Thymus (tissue), 11 donors: Measurements from ENCODE around the gene ZFP57. TPM values are rescaled to one million over a fixed set of nuclear protein-coding genes. Genes with fewer than 3 reads are reported as not detected.
"Not testable (repeated sequence)": the region's sequence is repeated elsewhere in the genome, so short reads cannot be mapped to it uniquely, and the experiment has no call there.

Experiments
- DNase-seq, 9 donors: peaks; one replicate each; pipeline ENCODE4 v3.0.0-alpha.2; 2013; ENCODE audit warnings: low spot score in 9 of 9, low read depth in 6 of 9, missing footprints in 1 of 9
- H3K27ac ChIP-seq, 2 donors: one replicate each; pipeline ENCODE4 v1.5.1; 2013; ENCODE audit warnings: control low read depth in 1 of 2, low read depth in 1 of 2, low read length in 1 of 2, mild to moderate bottlenecking in 1 of 2, moderate library complexity in 1 of 2
- H3K27me3 ChIP-seq, 2 donors: one replicate each; pipeline ENCODE4 v1.5.1; 2013; ENCODE audit warnings: low read length in 1 of 2; ENCODE audit not compliant: control insufficient read depth in 2 of 2, insufficient read depth in 1 of 2
- H3K36me3 ChIP-seq, 2 donors: one replicate each; pipeline ENCODE4 v1.5.1; 2013; ENCODE audit warnings: low read length in 1 of 2, mild to moderate bottlenecking in 1 of 2, moderate library complexity in 1 of 2; ENCODE audit not compliant: control insufficient read depth in 2 of 2, insufficient read depth in 2 of 2
- H3K4me1 ChIP-seq, 2 donors: one replicate each; pipeline ENCODE4 v1.5.1; 2013; ENCODE audit warnings: low read length in 2 of 2; ENCODE audit not compliant: control insufficient read depth in 2 of 2, insufficient read depth in 2 of 2
- H3K4me3 ChIP-seq, 2 donors: one replicate each; pipeline ENCODE4 v1.5.1; 2013; ENCODE audit warnings: low read length in 2 of 2, control low read depth in 1 of 2, mild to moderate bottlenecking in 1 of 2
- H3K9me3 ChIP-seq, 2 donors: one replicate each; pipeline ENCODE4 v1.5.1; 2013; ENCODE audit warnings: low read length in 1 of 2, mild to moderate bottlenecking in 1 of 2; ENCODE audit not compliant: control insufficient read depth in 2 of 2, insufficient read depth in 1 of 2
- WGBS: extraction: QIAGEN DNeasy Blood & Tissue Kit; methylation state at CpG from one replicate; pipeline ENCODE4 v1.1.7; 2013; 5-methylcytosine and 5-hydroxymethylcytosine counted together
- polyA plus RNA-seq: library from polyadenylated mRNA; stranded (reverse); fragments of 200-250 nt; gene quantifications from one replicate; pipeline ENCODE4 v1.2.3, GENCODE V29; 2013
- total RNA-seq: library from RNA; stranded (reverse); fragments of 120-200 nt; gene quantifications from one replicate; pipeline ENCODE4 v1.2.4, GENCODE V29; 2013
- donor health status: healthy.

The ZFP57 gene
- total and polyA plus RNA-seq, 2 donors = 0.05 to 0.09 TPM

DNA sequence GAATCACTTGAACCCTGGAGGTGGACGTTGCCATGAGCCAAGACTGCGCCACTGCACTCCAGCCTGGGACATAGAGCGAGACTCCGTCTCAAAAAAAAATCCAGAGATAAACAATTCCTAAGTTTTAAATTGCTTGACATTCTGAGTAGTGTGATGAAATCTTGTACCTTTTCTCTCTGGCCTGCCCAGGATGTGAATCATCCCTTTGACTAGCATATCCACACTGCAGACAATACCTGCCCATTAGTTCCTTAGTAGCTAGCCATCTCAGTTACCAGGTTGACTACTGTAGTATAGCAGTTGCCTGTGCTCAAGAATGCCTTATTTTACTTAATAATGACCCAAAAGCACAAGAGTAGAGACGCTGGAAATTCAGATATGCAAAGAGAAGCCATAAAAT, 2.8 kb downstream of the ZFP57 start:
- no peaks in the 10 kb centered on the region for H3K36me3 ChIP-seq
- H3K4me1 ChIP-seq = no peaks in the 10 kb centered on the region
- peaks cover 0 to 2% of the 10 kb centered on the region in 2 donors for H3K27me3 ChIP-seq
- no peak overlapping the region for H3K27ac ChIP-seq
- peaks cover 0 to 7% of the 10 kb centered on the region in 2 donors for H3K9me3 ChIP-seq
- no peak for DNase-seq
- no peak overlapping the region for H3K4me3 ChIP-seq
- 96% methylated on average over 5 of the region's 5 CpGs for WGBS

- H3K9me3 ChIP-seq = peaks cover 0 to 7% of the 10 kb centered on the region in 2 donors
- H3K4me1 ChIP-seq = no peaks in the 10 kb centered on the region
- WGBS = 15% methylated on average over 2 of the region's 2 CpGs
- H3K4me3 ChIP-seq = no peak overlapping the region
- peaks cover 0 to 2% of the 10 kb centered on the region in 2 donors for H3K27me3 ChIP-seq
- no peak for DNase-seq
- H3K27ac ChIP-seq = no peak overlapping the region
- H3K36me3 ChIP-seq = no peaks in the 10 kb centered on the region
These were observed 3.9 kb downstream of the ZFP57 start for GRCh38 chr6:29676981-29677601.

DNA sequence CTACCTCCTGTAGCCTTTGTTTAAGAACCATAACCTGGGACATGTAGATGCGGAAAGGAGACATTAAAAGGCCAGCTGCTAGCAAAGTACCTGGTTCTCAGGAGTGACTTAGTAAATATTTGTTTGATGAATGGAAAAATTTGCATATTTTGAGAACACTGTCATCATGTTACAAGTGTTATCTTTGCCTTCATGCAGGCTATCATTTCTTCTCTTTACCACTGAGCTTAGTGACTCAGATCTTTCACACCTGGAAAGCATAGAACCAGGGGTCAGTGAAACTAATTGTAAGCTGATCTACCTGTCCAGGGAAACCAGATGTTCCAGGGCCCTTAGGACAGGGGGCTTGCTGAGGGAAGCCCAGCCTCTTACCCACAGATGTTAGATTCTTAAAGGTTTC, 5.4 kb downstream of the ZFP57 start:
- no peak for DNase-seq
- WGBS = 98% methylated on average over 1 of the region's 1 CpG
- Histone ChIP-seq H3K9me3 (peaks cover 0 to 4% of the 10 kb centered on the region in 2 donors), H3K36me3 (no peaks in the 10 kb centered on the region), H3K27me3 (peaks cover 0 to 2% of the 10 kb centered on the region in 2 donors), H3K4me1 (no peaks in the 10 kb centered on the region), H3K4me3 (no peak overlapping the region), H3K27ac (no peak overlapping the region)

- DNase-seq = no peak
These were observed 6.9 kb downstream of the ZFP57 start for GRCh38 chr6:29674008-29674407.

GRCh38 chr6:29673161-29673560, 7.8 kb downstream of the ZFP57 start:
- no peaks in the 10 kb centered on the region for H3K36me3 ChIP-seq
- H3K27ac ChIP-seq = no peak overlapping the region
- H3K27me3 ChIP-seq = no peaks in the 10 kb centered on the region
- no peak overlapping the region for H3K4me3 ChIP-seq
- no peaks in the 10 kb centered on the region for H3K9me3 ChIP-seq
- no peak for DNase-seq
- H3K4me1 ChIP-seq = no peaks in the 10 kb centered on the region
- WGBS = 97% methylated on average over 12 of the region's 12 CpGs

More at GRCh38 chr6:29674008-29674407, 6.9 kb downstream of the ZFP57 start:
- no peaks in the 10 kb centered on the region for H3K27me3 ChIP-seq
- no peaks in the 10 kb centered on the region for H3K4me1 ChIP-seq
- H3K36me3 ChIP-seq = no peaks in the 10 kb centered on the region
- H3K4me3 ChIP-seq = no peak overlapping the region
- H3K27ac ChIP-seq = no peak overlapping the region
- WGBS = 93% methylated on average over 5 of the region's 5 CpGs
- no peaks in the 10 kb centered on the region for H3K9me3 ChIP-seq

DNA sequence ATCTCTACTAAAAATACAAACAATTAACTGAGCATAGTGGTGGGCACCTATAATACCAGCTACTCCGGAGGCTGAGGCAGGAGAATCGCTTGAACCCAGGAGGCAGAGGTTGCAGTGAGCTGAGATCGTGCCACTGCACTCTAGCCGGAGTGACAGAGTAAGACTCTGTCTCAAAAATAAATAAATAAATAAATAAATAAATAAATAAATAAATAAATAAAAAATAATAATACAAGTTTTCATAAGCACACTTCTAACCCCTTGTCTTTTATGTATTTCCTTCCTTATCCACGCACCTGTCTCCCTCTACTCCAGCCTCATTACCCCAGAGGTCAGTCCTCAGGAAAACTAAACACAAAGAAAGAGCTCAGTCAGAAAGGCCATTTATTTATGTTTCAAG, 8.8 kb downstream of the ZFP57 start:
- H3K36me3 ChIP-seq, DNase-seq, H3K27ac ChIP-seq, H3K27me3 ChIP-seq, H3K4me3 ChIP-seq, H3K4me1 ChIP-seq, H3K9me3 ChIP-seq: not testable (repeated sequence)
- WGBS = 97% methylated on average over 5 of the region's 5 CpGs

DNA sequence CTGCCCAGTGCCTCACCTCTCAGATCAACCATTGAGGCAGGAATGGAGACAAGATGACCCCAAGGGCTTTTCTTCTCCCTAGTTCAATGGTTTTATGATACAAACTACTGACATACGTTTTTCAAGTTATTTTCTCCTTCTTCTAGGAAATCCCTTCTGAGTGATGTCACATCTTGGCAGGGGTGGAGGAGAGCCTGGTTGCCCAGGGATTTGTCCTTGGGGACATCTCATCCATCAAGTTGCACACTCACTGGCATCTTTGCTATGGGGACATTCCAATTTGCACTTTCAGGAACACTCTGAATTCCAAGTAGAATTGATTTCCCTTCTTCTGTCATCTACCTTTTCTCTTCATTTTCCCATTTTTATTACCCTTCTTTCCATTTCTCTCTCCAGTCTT, 9.9 kb downstream of the ZFP57 start:
- no peak for DNase-seq
- 75% methylated on average over 1 of the region's 1 CpG for WGBS
- Histone ChIP-seq H3K27ac (no peak overlapping the region), H3K9me3 (no peaks in the 10 kb centered on the region), H3K36me3 (no peaks in the 10 kb centered on the region), H3K4me3 (no peak overlapping the region), H3K4me1 (no peaks in the 10 kb centered on the region), H3K27me3 (peaks cover 0 to 7% of the 10 kb centered on the region in 2 donors)

DNA sequence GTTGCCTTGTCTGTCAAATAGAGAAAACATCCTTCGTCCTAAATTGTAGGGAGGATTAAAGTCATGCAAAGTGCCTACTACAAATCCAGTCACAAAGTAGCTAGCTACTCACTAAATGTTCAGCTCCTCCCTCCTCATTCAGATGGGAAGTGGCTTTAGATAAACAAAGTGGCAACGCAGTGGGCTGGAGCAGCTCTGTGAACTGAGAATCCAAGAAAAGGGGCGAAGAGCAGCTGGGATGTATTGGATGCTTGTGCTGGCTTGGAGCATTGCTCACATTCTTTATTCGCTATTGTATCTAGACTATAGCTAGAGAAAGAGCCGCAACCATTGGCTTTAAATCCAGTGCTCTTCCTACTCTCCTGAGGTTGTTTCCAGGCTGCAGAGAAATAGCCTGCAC, 13.8 kb downstream of the ZFP57 start:
- Histone ChIP-seq H3K27me3 (peaks cover 0 to 16% of the 10 kb centered on the region in 2 donors), H3K4me3 (no peak overlapping the region), H3K36me3 (no peaks in the 10 kb centered on the region), H3K9me3 (no peaks in the 10 kb centered on the region), H3K27ac (no peak overlapping the region), H3K4me1 (no peaks in the 10 kb centered on the region)
- 77% methylated on average over 5 of the region's 5 CpGs for whole genome bisulfite sequencing
- no peak for DNase-seq

GRCh38 chr6:29666826-29667130, 14.2 kb downstream of the ZFP57 start:
- no peaks in the 10 kb centered on the region for H3K4me1 ChIP-seq
- no peak overlapping the region for H3K27ac ChIP-seq
- H3K36me3 ChIP-seq = no peaks in the 10 kb centered on the region
- 100% methylated on average over 1 of the region's 1 CpG for WGBS
- no peak for DNase-seq
- no peak overlapping the region for H3K4me3 ChIP-seq
- no peaks in the 10 kb centered on the region for H3K9me3 ChIP-seq
- peaks cover 0 to 20% of the 10 kb centered on the region in 2 donors for H3K27me3 ChIP-seq
